Measurements from ENCODE around the gene CCIN. TPM values are rescaled to one million over a fixed set of nuclear protein-coding genes. Genes with fewer than 3 reads are reported as not detected.

Gene CCIN
- total RNA-seq, 1 donor from 2014 or later: not detected

- H3K9me3 ChIP-seq (ENCODE audit: low read depth): no peaks in the 10 kb centered on the region
- peaks cover 7% of the 10 kb centered on the region for H3K36me3 Mint-ChIP-seq
These were observed 26.5 kb upstream of the CCIN start for GRCh38 chr9:36142510-36143244.

GRCh38 chr9:36143245-36143641 lies 25.9 kb upstream of the CCIN start:
- no peaks in the 10 kb centered on the region for H3K79me2 ChIP-seq (ENCODE audit: low read depth)
- H3K4me3 Mint-ChIP-seq: no peak overlapping the region
- H3K36me3 Mint-ChIP-seq: peaks cover 7% of the 10 kb centered on the region
- H3K27me3 ChIP-seq: peaks cover 8% of the 10 kb centered on the region
- peaks cover 4% of the 10 kb centered on the region for H3K4me1 Mint-ChIP-seq
- H3K4me2 ChIP-seq: no peak overlapping the region
- H2AFZ ChIP-seq (replicated peaks): no peak overlapping the region
- H3K27ac Mint-ChIP-seq: no peak overlapping the region
- peaks cover 16% of the 10 kb centered on the region for H3K27me3 Mint-ChIP-seq (ENCODE audit: insufficient read depth, low read depth)
- H3K9me3 ChIP-seq (ENCODE audit: low read depth): no peaks in the 10 kb centered on the region
- no peak overlapping the region for H3K9ac ChIP-seq
- H4K20me1 ChIP-seq (ENCODE audit: low read depth): no peaks in the 10 kb centered on the region
- DNase-seq (ENCODE audit: low spot score): no peak
- TF ChIP-seq EZH2 (IDR thresholded peaks at IDR 0.05) (no peak), CTCF (IDR thresholded peaks at IDR 0.05) (no peak), EZH2phosphoT487 (IDR thresholded peaks at IDR 0.05) (no peak)
- no peak overlapping the region for H3K27ac ChIP-seq
- no peaks in the 10 kb centered on the region for H3K36me3 ChIP-seq
- no peak overlapping the region for H3K4me3 ChIP-seq
- peaks cover 9% of the 10 kb centered on the region for H3K9me3 Mint-ChIP-seq
- no peaks in the 10 kb centered on the region for H3F3A ChIP-seq (ENCODE audit: low read depth)
- no peaks in the 10 kb centered on the region for H3K4me1 ChIP-seq

More at GRCh38 chr9:36142510-36143244, 26.5 kb upstream of the CCIN start:
- TF ChIP-seq EZH2 (IDR thresholded peaks at IDR 0.05) (no peak), EZH2phosphoT487 (IDR thresholded peaks at IDR 0.05) (no peak), CTCF (IDR thresholded peaks at IDR 0.05) (no peak)
- Mint-ChIP-seq H3K9me3 (peaks cover 9% of the 10 kb centered on the region), H3K4me1 (peaks cover 7% of the 10 kb centered on the region), H3K27ac (no peak overlapping the region), H3K4me3 (no peak overlapping the region), H3K27me3 (ENCODE audit: insufficient read depth, low read depth) (peaks cover 19% of the 10 kb centered on the region)
- peaks cover 2% of the 10 kb centered on the region for H3K4me1 ChIP-seq
- H3K27me3 ChIP-seq: peaks cover 14% of the 10 kb centered on the region
- H3F3A ChIP-seq (ENCODE audit: low read depth): peaks cover 3% of the 10 kb centered on the region
- no peak overlapping the region for H3K9ac ChIP-seq
- no peak overlapping the region for H3K4me2 ChIP-seq
- H3K36me3 ChIP-seq: no peaks in the 10 kb centered on the region
- no peak overlapping the region for H2AFZ ChIP-seq (replicated peaks)
- H3K79me2 ChIP-seq (ENCODE audit: low read depth): no peaks in the 10 kb centered on the region
- H4K20me1 ChIP-seq (ENCODE audit: low read depth): no peaks in the 10 kb centered on the region
- no peak overlapping the region for H3K27ac ChIP-seq
- no peak for DNase-seq (ENCODE audit: low spot score)
- H3K4me3 ChIP-seq: no peak overlapping the region

GRCh38 chr9:36144309-36145232 lies 24.6 kb upstream of the CCIN start:
- H3K27ac ChIP-seq: no peak overlapping the region
- H3K4me1 Mint-ChIP-seq: peaks cover 4% of the 10 kb centered on the region
- no peak overlapping the region for H3K4me3 ChIP-seq
- peak overlapping the region; percentile 46 for H3K4me3 Mint-ChIP-seq
- no peaks in the 10 kb centered on the region for H3K36me3 ChIP-seq
- no peaks in the 10 kb centered on the region for H3F3A ChIP-seq (ENCODE audit: low read depth)
- TF ChIP-seq CTCF (IDR thresholded peaks at IDR 0.05): no peak
- TF ChIP-seq EZH2phosphoT487 (IDR thresholded peaks at IDR 0.05): no peak
- TF ChIP-seq EZH2 (IDR thresholded peaks at IDR 0.05): no peak
- H3K27me3 ChIP-seq: no peaks in the 10 kb centered on the region
- peaks cover 9% of the 10 kb centered on the region for H3K9me3 Mint-ChIP-seq
- H3K9ac ChIP-seq: no peak overlapping the region
- peaks cover 7% of the 10 kb centered on the region for H3K36me3 Mint-ChIP-seq
- no peak overlapping the region for H3K4me2 ChIP-seq
- H3K9me3 ChIP-seq (ENCODE audit: low read depth): no peaks in the 10 kb centered on the region
- H3K27me3 Mint-ChIP-seq (ENCODE audit: insufficient read depth, low read depth): peaks cover 8% of the 10 kb centered on the region
- H3K27ac Mint-ChIP-seq: no peak overlapping the region
- no peak for DNase-seq (ENCODE audit: low spot score)
- no peaks in the 10 kb centered on the region for H3K4me1 ChIP-seq
- no peaks in the 10 kb centered on the region for H3K79me2 ChIP-seq (ENCODE audit: low read depth)
- H4K20me1 ChIP-seq (ENCODE audit: low read depth): no peaks in the 10 kb centered on the region
- no peak overlapping the region for H2AFZ ChIP-seq (replicated peaks)

Measured in neural progenitor cell (in vitro differentiated cells).